K562 (cell line): ENCODE results near the gene LY6G5B. TPM values are rescaled to one million over a fixed set of nuclear protein-coding genes. Genes with fewer than 3 reads are reported as not detected.
A peak's percentile ranks its signal among the peaks of the same experiment; 100 is the strongest.

Experiments used
- CBX1 ChIP-seq: sonication (generic); IDR thresholded peaks from 2 replicates; pipeline ENCODE4 v1.6.1; 2016; ENCODE audit warnings: antibody characterized with exemption, low read depth, mild to moderate bottlenecking
- EWSR1 ChIP-seq: fragments of 450-650 bp; IDR thresholded peaks from 2 replicates; pipeline ENCODE4 v1.6.1; 2018; ENCODE audit warnings: borderline replicate concordance, mild to moderate bottlenecking, low read depth, moderate library complexity; ENCODE audit not compliant: partially characterized antibody
- GTF2F1 ChIP-seq: IDR thresholded peaks from 2 replicates; pipeline ENCODE4 v1.6.1; 2011; ENCODE audit warnings: low read depth, low read length, improper control_type of control experiment
- HNRNPK ChIP-seq: fragments of 200-400 bp; formaldehyde crosslinking; IDR thresholded peaks from one replicate; pipeline ENCODE4 v1.6.1; 2018; ENCODE audit warnings: mild to moderate bottlenecking, low read depth, low read length; ENCODE audit not compliant: poor library complexity, severe bottlenecking
- KLF13 ChIP-seq: fragments of 450-650 bp; IDR thresholded peaks from 2 replicates; pipeline ENCODE4 v1.6.1; 2016; ENCODE audit warnings: missing genetic modification characterization, low read depth, mild to moderate bottlenecking, missing compliant biosample characterization, moderate library complexity, borderline replicate concordance
- NCOA6 ChIP-seq: fragments of 450-650 bp; IDR thresholded peaks from 2 replicates; pipeline ENCODE4 v1.6.1; 2017; ENCODE audit warnings: mild to moderate bottlenecking
- RHOXF2B ChIP-seq: fragments of 250-450 bp; sonication (Bioruptor Pico); conservative IDR thresholded peaks from 2 replicates; pipeline ENCODE4 v1.5.1; 2021
- SMARCB1 ChIP-seq: IDR thresholded peaks from 2 replicates; pipeline ENCODE4 v1.6.1; 2011; ENCODE audit warnings: improper control_type of control experiment, low read depth; ENCODE audit not compliant: insufficient read length
- TCF3 ChIP-seq: sonication (generic); formaldehyde crosslinking; IDR thresholded peaks from 2 replicates; pipeline ENCODE4 v1.4.0; 2020; ENCODE audit warnings: mild to moderate bottlenecking, missing genetic modification reagents
- ZNF174 ChIP-seq: fragments of 250-450 bp; sonication (Bioruptor Pico); IDR thresholded peaks from 2 replicates; pipeline ENCODE4 v1.4.0; 2020; ENCODE audit warnings: mild to moderate bottlenecking
- ZNF197 ChIP-seq: fragments of 200-800 bp; sonication (Bioruptor generic); IDR thresholded peaks from 2 replicates; pipeline ENCODE4 v1.6.1; 2016; ENCODE audit warnings: low read depth, missing genetic modification characterization, missing compliant biosample characterization
- ZNF263 ChIP-seq: sonication (generic); formaldehyde crosslinking; IDR thresholded peaks from 2 replicates; pipeline ENCODE4 v1.8.0; 2022; ENCODE audit warnings: mild to moderate bottlenecking, missing genetic modification reagents, borderline replicate concordance
- ZNF41 ChIP-seq: fragments of 250-450 bp; sonication (Bioruptor Pico); conservative IDR thresholded peaks from 2 replicates; pipeline ENCODE4 v1.4.0; 2020; ENCODE audit warnings: mild to moderate bottlenecking
- polyA plus RNA-seq, 8 experiments: library from polyadenylated mRNA; depleted of rRNA in 4 of 8; stranded (reverse) in 5 of 8; unstranded in 3 of 8; fragments of >200 nt; fragmentation: Nextera tagmentation in 2 of 8; fragmentation: Illumina TruSeq in 1 of 8; extraction: Ambion mirVana in 2 of 8; extraction: Trizol in 1 of 8; gene quantifications; 2 replicates each; pipeline versions ENCODE4 v1.2.1 to v1.2.3, GENCODE V29; 2011 to 2014; ENCODE audit warnings: inconsistent platforms in 1 of 8, missing spikeins in 1 of 8
- total RNA-seq, 7 experiments: library from RNA; depleted of rRNA in 6 of 7; stranded (reverse); fragments of >200 nt in 6 of 7; fragmentation: Illumina TruSeq in 2 of 7; extraction: Trizol in 2 of 7; gene quantifications; 2 replicates each; pipeline versions ENCODE4 v1.2.1 to v1.2.3, GENCODE V29; 2011 to 2021; ENCODE audit warnings: low replicate concordance in 1 of 7
- TF ChIP-seq, protein P1 (sequence below): IDR thresholded peaks from 2 replicates; pipeline ENCODE4 v1.6.1; 2012; ENCODE audit warnings: low read depth, low read length, improper control_type of control experiment, borderline replicate concordance
- TF ChIP-seq, protein P2 (sequence below): fragments of 250-450 bp; sonication (Bioruptor Pico); IDR thresholded peaks from 2 replicates; pipeline ENCODE4 v1.8.0; 2021; ENCODE audit warnings: moderate library complexity, mild to moderate bottlenecking, inconsistent platforms
- TF ChIP-seq, protein P3 (sequence below): fragments of 250-450 bp; sonication (Bioruptor Pico); IDR thresholded peaks from 2 replicates; pipeline ENCODE4 v1.5.1; 2021; ENCODE audit warnings: mild to moderate bottlenecking
- TF ChIP-seq, protein P4 (sequence below), 2 experiments: fragments of 450-650 bp in 1 of 2; IDR thresholded peaks; 2 replicates each; pipeline ENCODE4 v1.6.1; 2011 to 2017; ENCODE audit warnings: low read depth in 2 of 2, antibody characterized with exemption in 1 of 2, borderline replicate concordance in 1 of 2, low read length in 1 of 2, mild to moderate bottlenecking in 1 of 2, mixed read lengths in 1 of 2; ENCODE audit not compliant: control insufficient read depth in 1 of 2

The LY6G5B gene
- total and polyA plus RNA-seq, 9 of the 15 experiments (the other 6 are each of a cell fraction or from before 2014, with no cell fraction given): 6.0 to 27.0 (median 7.5) TPM

DNA sequence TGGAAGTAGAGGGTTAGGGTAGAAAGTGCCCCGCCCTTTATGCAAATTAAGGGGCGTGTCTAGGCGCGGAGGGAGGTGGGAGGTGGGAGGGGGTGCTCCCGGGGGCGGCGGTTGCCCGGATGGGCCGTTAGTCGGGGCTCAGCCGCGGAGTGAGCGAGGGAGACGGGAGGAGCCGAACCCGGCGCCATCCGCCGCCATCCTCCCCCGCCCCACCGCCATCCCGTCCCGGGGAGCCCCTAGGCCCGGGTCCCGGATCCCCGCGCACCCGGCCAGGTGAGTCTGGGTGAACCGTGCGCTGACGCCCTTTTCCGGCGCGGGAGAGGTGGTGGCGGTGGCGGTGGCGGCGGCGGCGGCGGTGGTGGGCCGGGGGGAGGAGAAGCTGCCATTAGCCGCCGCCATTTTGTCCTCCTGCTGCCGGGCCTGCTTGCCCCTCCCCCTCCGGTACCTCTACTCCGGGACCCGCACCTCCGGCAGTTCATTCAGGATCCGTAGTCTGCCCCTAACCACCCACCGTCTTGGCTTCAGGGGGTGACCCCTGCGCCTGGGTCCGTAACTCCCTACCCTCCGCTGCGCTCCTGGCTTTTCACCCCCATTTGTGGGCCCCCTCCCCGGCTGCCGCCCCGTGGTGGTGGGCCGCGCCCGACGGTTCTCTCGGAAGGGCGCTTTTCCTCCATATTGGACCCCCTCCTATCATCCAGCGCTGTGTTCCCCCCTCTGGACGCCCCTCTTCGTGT is 49.0 kb upstream of the LY6G5B start, which contains the start of gene PRRC2A (continued):
- TF ChIP-seq, protein P1, sequence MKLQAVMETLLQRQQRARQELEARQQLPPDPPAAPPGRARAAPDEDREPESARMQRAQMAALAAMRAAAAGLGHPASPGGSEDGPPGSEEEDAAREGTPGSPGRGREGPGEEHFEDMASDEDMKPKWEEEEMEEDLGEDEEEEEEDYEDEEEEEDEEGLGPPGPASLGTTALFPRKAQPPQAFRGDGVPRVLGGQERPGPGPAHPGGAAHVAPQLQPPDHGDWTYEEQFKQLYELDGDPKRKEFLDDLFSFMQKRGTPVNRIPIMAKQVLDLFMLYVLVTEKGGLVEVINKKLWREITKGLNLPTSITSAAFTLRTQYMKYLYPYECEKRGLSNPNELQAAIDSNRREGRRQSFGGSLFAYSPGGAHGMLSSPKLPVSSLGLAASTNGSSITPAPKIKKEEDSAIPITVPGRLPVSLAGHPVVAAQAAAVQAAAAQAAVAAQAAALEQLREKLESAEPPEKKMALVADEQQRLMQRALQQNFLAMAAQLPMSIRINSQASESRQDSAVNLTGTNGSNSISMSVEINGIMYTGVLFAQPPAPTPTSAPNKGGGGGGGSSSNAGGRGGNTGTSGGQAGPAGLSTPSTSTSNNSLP: no peak
- TF ChIP-seq KLF13 (tag) (peak; percentile 48), HNRNPK (no peak), RHOXF2B (CRISPR knock-in tag) (no peak), ZNF197 (peak; percentile 70; the same call in 1 of the 2 replicates), SMARCB1 (no peak), NCOA6 (no peak; the same call in 1 of the 2 replicates), CBX1 (no peak), GTF2F1 (peak; percentile 83), EWSR1 (no peak), ZNF263 (CRISPR knock-in tag) (peak; percentile 57; the same call in 1 of the 2 replicates), TCF3 (CRISPR knock-in tag) (peak; percentile 21; the same call in 1 of the 2 replicates), ZNF174 (CRISPR knock-in tag) (no peak), ZNF41 (CRISPR knock-in tag) (no peak)
- TF ChIP-seq, protein P2, sequence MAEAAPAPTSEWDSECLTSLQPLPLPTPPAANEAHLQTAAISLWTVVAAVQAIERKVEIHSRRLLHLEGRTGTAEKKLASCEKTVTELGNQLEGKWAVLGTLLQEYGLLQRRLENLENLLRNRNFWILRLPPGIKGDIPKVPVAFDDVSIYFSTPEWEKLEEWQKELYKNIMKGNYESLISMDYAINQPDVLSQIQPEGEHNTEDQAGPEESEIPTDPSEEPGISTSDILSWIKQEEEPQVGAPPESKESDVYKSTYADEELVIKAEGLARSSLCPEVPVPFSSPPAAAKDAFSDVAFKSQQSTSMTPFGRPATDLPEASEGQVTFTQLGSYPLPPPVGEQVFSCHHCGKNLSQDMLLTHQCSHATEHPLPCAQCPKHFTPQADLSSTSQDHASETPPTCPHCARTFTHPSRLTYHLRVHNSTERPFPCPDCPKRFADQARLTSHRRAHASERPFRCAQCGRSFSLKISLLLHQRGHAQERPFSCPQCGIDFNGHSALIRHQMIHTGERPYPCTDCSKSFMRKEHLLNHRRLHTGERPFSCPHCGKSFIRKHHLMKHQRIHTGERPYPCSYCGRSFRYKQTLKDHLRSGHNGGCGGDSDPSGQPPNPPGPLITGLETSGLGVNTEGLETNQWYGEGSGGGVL (CRISPR knock-in tag): no peak
- TF ChIP-seq, protein P3, sequence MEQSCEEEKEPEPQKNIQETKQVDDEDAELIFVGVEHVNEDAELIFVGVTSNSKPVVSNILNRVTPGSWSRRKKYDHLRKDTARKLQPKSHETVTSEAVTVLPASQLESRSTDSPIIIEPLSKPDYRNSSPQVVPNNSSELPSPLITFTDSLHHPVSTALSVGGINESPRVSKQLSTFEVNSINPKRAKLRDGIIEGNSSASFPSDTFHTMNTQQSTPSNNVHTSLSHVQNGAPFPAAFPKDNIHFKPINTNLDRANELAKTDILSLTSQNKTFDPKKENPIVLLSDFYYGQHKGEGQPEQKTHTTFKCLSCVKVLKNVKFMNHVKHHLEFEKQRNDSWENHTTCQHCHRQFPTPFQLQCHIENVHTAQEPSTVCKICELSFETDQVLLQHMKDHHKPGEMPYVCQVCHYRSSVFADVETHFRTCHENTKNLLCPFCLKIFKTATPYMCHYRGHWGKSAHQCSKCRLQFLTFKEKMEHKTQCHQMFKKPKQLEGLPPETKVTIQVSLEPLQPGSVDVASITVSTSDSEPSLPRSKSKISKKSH (CRISPR knock-in tag): no peak
- TF ChIP-seq, protein P4, sequence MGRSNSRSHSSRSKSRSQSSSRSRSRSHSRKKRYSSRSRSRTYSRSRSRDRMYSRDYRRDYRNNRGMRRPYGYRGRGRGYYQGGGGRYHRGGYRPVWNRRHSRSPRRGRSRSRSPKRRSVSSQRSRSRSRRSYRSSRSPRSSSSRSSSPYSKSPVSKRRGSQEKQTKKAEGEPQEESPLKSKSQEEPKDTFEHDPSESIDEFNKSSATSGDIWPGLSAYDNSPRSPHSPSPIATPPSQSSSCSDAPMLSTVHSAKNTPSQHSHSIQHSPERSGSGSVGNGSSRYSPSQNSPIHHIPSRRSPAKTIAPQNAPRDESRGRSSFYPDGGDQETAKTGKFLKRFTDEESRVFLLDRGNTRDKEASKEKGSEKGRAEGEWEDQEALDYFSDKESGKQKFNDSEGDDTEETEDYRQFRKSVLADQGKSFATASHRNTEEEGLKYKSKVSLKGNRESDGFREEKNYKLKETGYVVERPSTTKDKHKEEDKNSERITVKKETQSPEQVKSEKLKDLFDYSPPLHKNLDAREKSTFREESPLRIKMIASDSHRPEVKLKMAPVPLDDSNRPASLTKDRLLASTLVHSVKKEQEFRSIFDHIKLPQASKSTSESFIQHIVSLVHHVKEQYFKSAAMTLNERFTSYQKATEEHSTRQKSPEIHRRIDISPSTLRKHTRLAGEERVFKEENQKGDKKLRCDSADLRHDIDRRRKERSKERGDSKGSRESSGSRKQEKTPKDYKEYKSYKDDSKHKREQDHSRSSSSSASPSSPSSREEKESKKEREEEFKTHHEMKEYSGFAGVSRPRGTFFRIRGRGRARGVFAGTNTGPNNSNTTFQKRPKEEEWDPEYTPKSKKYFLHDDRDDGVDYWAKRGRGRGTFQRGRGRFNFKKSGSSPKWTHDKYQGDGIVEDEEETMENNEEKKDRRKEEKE (IDR thresholded peaks at IDR 0.05; ENCODE audit: borderline replicate concordance in 1 of 2, control insufficient read depth in 1 of 2, low read depth in 2 of 2, low read length in 1 of 2): no peak
